Stimulated activated naive CD8-positive, alpha-beta T cell treated with anti-CD3 and anti-CD28 coated beads, Interleukin-15, Interleukin-2, amounts not matched to agents 100 ng/mL and 50 ng/mL, for 24 hours (primary cell): ENCODE measurements around the gene SAP30BP.
"Not testable (repeated sequence)": the region's sequence is repeated elsewhere in the genome, so short reads cannot be mapped to it uniquely, and the experiment has no call there.

Source experiments
- H3K27ac Mint-ChIP-seq: one replicate; pipeline ENCODE4 v1.8.0; 2021; ENCODE audit warnings: mild to moderate bottlenecking, mixed read lengths
- H3K27me3 Mint-ChIP-seq: one replicate; pipeline ENCODE4 v1.8.0; 2021; ENCODE audit warnings: mixed read lengths
- H3K36me3 Mint-ChIP-seq: one replicate; pipeline ENCODE4 v1.8.0; 2021; ENCODE audit warnings: low read depth, mixed read lengths
- H3K4me1 Mint-ChIP-seq: one replicate; pipeline ENCODE4 v1.8.0; 2021; ENCODE audit warnings: low read depth, mixed read lengths
- H3K4me3 Mint-ChIP-seq: one replicate; pipeline ENCODE4 v1.8.0; 2021; ENCODE audit warnings: mild to moderate bottlenecking, mixed read lengths
- H3K9me3 Mint-ChIP-seq: one replicate; pipeline ENCODE4 v1.8.0; 2021; ENCODE audit warnings: mixed read lengths

SAP30BP gene

DNA sequence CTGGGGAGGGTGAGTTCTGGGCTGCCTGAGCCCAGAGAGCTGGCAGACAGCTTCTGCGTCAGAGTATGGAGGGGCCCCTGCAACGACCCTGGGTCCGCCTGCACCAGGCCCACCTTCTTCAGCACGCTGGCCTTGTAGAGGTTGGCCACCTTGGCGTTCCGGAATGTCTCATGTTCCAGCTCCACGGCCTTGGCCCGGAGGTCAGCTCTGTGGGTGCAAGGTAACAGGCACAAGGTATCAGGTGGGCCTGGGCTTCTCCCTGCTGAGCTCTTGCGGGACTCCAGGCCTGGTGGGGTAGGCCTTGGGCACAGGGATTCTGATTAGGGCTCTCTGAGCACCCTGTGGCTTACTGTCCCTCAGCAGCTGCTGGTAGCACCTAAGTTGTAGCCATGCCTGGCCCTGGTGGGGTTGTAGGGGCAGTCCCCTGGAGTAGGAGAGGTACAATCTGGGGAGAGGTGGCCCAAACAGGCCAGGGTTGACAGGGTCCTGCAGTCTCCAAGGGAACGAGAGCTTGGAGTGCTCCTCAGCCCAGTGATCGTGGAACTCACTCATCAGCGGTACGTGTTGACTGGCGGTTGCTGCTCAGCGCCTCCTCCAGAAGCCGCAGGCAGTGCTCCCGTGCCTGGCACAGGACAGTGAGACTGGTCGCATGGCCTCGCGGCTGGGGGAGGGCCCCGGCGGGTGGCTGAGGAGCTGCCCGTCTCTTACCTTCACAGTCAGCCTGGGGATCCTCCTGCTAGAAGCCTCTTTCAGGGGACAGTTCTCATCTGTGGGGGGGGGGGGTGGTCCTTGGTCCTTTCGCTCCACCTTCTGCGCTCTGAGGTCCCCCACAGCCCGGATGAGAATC lies 36.8 kb upstream of the SAP30BP start:
- Mint-ChIP-seq H3K27me3 (no peaks in the 10 kb centered on the region), H3K9me3 (no peaks in the 10 kb centered on the region), H3K36me3 (no peaks in the 10 kb centered on the region), H3K4me1 (peaks cover 4% of the 10 kb centered on the region), H3K27ac (no peak overlapping the region), H3K4me3 (no peak overlapping the region)

DNA sequence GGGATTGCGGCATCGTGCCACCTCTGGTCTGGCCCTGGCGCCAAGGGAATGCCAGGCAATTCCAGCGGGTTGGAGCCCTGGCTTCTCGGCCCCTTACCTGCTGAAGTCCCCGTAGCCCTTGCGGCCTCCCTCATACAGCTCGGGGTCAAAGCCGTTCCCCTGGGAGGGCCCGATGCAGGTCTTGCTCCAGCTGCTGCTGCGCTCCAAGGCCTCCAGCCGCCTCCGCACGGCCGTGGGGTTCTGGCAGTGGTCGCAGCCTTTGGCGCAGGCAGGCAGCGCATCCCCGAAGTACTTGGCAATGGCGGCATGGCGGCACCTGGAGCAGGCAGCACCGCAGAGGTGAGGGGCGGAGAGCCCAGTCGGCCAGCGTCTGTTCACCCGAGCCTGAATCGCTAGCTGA lies 35.8 kb upstream of the SAP30BP start:
- no peaks in the 10 kb centered on the region for H3K36me3 Mint-ChIP-seq
- H3K4me1 Mint-ChIP-seq: peaks cover 4% of the 10 kb centered on the region
- H3K27me3 Mint-ChIP-seq: no peaks in the 10 kb centered on the region
- H3K4me3 Mint-ChIP-seq: no peak overlapping the region
- H3K27ac Mint-ChIP-seq: no peak overlapping the region
- no peaks in the 10 kb centered on the region for H3K9me3 Mint-ChIP-seq

DNA sequence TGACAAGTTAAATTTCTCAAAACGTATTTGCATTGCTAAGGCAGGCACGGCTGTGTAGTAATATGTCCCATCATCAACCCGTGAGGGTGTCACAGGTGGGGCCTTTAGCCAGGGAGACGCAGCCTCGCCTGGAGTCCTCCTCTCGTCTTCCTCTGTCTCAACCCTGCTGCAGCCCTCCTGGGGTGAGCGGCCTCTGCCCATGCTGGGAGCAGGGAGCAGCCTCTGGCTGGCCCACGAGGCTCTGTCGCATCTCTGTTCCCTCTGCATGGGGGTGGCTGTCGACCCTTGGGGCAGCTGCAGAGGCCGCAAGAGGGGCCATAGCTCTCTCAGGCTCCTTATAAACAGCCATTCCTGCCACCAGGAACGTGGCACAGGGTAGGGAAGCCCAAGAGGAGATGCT lies 34.7 kb upstream of the SAP30BP start:
- no peak overlapping the region for H3K4me3 Mint-ChIP-seq
- H3K4me1 Mint-ChIP-seq: peaks cover 4% of the 10 kb centered on the region
- no peaks in the 10 kb centered on the region for H3K27me3 Mint-ChIP-seq
- no peaks in the 10 kb centered on the region for H3K36me3 Mint-ChIP-seq
- H3K9me3 Mint-ChIP-seq: no peaks in the 10 kb centered on the region
- no peak overlapping the region for H3K27ac Mint-ChIP-seq

DNA sequence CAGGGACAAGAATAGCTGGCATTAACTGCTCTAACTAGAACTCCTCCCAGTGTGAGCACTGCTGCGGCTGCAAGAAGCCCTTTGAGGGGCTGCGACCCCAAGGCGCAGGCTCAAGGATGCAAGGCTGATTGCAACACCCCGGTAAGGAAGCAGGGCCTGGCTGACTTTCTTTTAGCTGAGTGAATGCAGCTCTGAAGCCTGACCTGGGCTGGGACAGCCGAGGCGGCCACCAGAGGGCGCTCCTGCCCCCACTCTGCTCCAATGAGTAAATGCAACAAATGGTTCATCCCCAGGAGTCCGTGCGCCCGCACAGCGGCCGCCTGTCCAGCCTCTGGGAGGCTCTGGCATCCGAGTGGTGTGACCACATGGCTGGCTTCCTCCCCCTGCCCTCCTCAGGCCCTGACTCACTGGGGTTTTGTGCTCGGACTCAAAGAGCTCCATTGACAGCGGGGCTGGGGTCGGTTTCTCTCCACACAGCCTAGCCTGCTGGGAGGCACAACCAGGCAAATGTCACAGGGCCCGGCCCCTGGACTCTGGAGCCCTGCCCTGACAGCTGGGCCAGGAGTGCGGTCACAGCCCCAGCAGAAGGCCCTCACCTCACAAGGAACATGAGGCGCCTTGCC lies 34.2 kb upstream of the SAP30BP start, which contains the start of gene SMIM5:
TSS of gene SMIM5 (plus strand) at position 572 of the 623 bp plus-strand sequence. CDS start 6,768 bp downstream, outside the sequence.
- no peaks in the 10 kb centered on the region for H3K36me3 Mint-ChIP-seq
- H3K27ac Mint-ChIP-seq: no peak within 1 kb of the TSS
- peaks cover 4% of the 10 kb centered on the region for H3K4me1 Mint-ChIP-seq
- H3K27me3 Mint-ChIP-seq: no peaks in the 10 kb centered on the region
- H3K4me3 Mint-ChIP-seq: no peak within 1 kb of the TSS
- H3K9me3 Mint-ChIP-seq: no peaks in the 10 kb centered on the region

DNA sequence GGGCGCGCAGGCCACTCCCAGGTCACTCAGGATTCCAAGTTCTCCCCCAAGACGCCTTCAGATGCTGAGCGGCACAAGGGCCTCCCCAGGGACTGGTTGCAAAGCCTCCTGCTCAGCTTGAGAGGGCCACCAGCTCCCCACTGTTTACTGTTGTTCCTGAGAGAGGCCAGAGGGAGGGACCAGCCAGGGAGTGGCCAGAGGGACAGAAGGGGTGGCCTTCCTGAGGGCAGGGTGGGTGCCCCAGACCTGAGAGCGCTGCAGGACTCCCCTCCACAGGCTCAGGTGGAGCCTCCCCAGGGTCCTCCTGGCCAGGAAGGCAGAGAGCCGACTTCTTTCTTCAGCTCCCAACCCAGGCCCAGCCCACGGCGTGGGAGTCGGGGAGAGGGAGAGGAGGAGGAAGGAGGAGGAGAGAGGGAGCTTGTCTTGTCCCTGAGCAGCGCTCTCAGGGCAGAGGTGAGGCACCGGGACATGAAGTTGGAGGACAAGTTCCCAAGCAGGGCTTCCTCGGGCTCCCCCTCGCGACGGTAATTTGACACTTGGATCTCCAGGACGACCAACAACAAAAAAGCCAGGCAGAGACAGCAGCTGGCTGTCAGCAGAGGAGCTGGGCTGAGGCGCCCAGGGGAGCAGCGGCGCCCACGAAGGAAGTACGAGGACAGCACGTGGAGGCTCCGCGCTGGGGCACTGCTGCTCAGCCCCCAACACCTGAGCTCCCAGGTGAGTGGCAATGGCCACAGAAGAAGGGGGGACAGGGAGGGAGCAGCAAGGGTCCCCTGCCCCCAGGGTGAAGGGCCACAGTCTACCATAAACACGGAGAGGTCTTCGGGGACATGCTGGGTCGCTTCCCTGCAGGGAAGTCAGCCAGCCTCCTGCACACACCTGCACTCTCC lies 33.4 kb upstream of the SAP30BP start:
- Mint-ChIP-seq H3K9me3 (no peaks in the 10 kb centered on the region), H3K4me3 (no peak overlapping the region), H3K27me3 (no peaks in the 10 kb centered on the region), H3K36me3 (no peaks in the 10 kb centered on the region), H3K4me1 (peaks cover 4% of the 10 kb centered on the region), H3K27ac (no peak overlapping the region)

DNA sequence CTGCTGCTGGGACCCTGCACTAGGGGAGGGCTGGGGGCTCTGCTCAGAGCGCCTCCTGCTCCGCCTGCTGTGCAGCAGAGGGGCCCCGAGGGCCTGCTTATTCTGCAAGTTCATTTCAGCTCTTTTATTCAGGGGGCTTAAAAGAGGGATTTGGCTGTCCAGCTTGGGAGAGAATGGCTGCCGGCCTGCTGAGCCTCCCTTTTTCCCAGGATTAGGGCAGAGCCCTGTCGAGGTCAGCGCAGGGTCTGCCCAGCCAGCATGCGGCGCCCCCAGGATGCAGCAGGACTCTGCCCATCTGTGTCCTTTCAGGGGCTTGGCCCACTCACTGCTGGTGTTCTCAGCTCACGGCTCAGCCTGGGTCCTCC lies 32.8 kb upstream of the SAP30BP start:
- Mint-ChIP-seq H3K27ac (no peak overlapping the region), H3K9me3 (no peaks in the 10 kb centered on the region), H3K4me1 (peaks cover 4% of the 10 kb centered on the region), H3K4me3 (no peak overlapping the region), H3K36me3 (no peaks in the 10 kb centered on the region), H3K27me3 (no peaks in the 10 kb centered on the region)

DNA sequence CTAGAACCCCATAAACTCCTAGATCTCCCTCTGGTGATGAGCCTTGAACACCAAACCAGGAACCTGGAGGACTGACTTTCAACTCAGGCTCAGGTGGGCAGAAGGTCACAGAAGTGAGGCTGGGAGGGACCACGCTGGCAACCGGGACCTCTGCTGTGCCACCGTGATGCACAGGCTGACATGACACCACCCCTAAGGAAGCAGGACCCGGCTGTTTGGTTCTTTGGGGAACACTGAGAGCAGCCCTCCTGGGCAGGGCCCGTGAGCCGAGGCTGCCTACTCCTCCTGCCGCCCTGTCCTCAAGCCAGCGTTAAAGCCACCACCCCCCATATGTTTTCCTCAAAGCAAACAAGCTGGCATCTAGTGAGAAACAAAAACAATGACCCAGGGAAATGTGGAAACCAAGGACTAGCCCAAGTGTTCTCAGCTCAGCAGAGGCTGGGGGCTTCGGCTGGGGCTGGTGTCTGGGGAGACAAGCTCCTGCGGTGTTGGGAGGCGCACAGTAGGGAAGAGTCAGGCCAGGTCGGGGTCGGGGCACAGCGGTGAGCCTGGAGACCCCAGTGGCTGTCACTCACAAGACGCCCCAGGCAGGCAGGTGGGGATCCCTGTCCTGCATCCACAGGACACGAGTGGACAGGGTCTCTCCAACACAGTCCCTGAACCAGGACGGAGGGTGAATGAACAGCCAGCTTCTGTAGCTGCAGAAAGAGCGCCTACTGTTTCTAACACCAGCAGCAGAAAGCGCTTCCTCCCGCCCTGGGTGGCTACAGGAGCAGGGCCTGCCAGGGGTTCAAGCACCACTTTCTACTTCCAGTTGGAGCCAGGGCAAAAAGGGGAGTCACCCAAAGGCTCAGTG lies 32.2 kb upstream of the SAP30BP start:
- no peaks in the 10 kb centered on the region for H3K27me3 Mint-ChIP-seq
- no peaks in the 10 kb centered on the region for H3K9me3 Mint-ChIP-seq
- H3K4me1 Mint-ChIP-seq: peaks cover 4% of the 10 kb centered on the region
- no peak overlapping the region for H3K27ac Mint-ChIP-seq
- H3K4me3 Mint-ChIP-seq: no peak overlapping the region
- no peaks in the 10 kb centered on the region for H3K36me3 Mint-ChIP-seq

DNA sequence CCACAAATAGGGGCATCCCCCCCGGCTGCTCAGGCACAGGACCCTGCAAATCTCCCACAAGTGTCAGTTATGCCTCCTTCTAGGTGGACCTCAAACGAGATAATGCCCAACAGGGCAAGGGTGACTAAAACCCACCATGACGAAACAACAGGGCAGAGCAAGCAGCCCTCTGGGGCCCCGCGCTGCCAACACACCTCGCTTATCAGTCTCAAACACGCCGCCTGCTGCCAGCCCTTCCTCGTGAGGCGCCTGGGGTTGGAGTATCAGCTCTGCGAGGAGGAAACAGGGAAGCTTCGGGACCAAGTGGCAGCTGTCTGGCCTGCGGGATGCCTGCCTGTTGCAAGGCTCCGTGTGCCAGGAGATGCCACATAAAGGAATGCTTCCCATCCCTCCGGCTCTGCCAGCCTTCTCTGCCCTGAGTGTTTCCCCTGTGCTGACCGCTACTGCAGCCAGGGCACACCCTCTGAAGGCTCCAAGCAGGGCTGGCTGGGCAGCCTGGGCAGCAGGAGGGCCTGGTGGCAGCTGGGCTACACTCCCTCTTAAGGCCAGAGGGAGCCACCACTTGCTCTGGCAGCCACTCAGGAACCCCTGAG lies 31.4 kb upstream of the SAP30BP start:
- H3K36me3 Mint-ChIP-seq: no peaks in the 10 kb centered on the region
- no peaks in the 10 kb centered on the region for H3K9me3 Mint-ChIP-seq
- no peaks in the 10 kb centered on the region for H3K27me3 Mint-ChIP-seq
- H3K4me3 Mint-ChIP-seq: no peak overlapping the region
- H3K27ac Mint-ChIP-seq: no peak overlapping the region
- peaks cover 4% of the 10 kb centered on the region for H3K4me1 Mint-ChIP-seq

DNA sequence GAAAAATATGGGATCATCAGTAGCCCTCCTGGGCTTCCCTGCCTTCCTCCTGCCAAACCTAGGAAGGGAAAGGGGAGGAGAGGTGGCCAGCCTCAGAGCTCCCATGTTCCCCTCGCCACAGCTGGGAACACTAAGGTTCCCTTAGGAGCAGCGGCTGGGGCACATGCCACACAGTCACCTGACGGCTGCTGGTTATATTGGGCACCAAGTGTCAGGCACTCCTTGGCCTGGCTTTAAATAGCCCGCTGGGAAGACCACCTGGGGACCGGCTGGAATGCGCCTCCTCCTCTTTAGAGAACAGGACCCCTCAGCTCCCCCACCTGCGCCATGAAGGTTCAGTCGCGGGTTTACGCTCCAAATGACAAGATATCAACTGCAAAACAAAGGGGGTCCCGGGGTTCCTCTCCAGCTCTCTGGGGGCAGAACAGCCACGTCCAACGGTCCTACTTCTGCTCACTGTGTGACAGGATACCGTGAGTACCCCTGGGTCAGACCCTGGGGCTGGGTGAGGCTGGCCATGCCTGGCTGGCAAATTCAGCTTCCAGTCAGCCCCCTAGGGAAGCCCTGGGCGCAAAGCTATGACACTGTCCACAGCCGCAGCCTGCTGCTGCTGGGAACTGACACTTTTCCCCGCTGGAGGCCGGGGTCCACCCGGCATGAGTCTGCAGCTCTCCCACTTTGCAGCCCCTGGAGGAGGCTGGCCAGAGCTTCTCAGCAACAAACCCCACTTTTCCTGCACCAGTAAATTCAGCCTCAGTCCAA lies 30.6 kb upstream of the SAP30BP start:
- Mint-ChIP-seq H3K27me3 (no peaks in the 10 kb centered on the region), H3K4me3 (no peak overlapping the region)

DNA sequence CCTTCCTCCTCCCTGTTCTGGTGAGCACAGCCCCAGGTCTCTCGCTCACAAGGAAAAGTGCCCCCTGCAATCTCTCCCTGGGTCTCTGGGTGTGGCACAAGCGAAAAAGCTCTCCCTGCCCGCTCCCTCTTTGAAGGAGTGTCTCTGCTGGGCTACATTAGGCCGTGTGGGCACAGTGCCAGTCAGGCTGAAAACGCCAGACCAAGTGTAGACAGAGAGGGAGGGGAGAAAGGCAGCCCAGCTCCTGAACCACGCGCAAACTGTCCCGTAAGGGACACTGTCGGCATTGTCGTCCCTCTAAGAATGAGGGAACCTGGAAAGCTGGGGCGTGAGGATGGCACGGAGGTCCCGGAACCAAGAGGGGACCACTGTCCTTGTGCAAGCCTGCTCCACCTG lies 30.0 kb upstream of the SAP30BP start:
- H3K27me3 Mint-ChIP-seq: no peaks in the 10 kb centered on the region
- H3K9me3 Mint-ChIP-seq: no peaks in the 10 kb centered on the region
- H3K36me3 Mint-ChIP-seq: no peaks in the 10 kb centered on the region
- no peak overlapping the region for H3K4me3 Mint-ChIP-seq
- peaks cover 4% of the 10 kb centered on the region for H3K4me1 Mint-ChIP-seq
- no peak overlapping the region for H3K27ac Mint-ChIP-seq

More for the DNA sequence above, 30.6 kb upstream of the SAP30BP start:
- Mint-ChIP-seq H3K27ac (no peak overlapping the region), H3K36me3 (no peaks in the 10 kb centered on the region), H3K4me1 (peaks cover 4% of the 10 kb centered on the region), H3K9me3 (no peaks in the 10 kb centered on the region)

DNA sequence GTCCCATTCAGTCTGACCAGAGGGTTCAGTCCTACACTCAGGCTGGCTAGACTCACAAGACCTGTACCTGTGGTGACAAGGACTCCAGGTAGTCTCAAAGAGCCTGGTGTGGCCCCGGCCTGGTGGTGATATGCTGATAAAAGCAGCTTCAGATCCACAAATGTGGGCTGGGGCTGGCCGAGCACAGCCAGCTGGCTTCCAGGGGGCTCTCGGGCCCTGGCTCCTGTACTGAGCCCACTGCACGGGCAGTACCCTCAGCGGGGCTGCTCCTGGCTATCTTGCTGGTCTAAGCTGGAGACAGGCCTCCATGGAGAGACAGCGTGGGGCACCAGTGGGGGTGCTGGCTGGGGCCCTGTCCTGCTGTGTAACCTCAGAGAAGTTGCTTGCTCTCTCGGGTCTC lies 29.6 kb upstream of the SAP30BP start:
- H3K4me1 Mint-ChIP-seq: peaks cover 4% of the 10 kb centered on the region
- H3K4me3 Mint-ChIP-seq: no peak overlapping the region
- no peaks in the 10 kb centered on the region for H3K27me3 Mint-ChIP-seq
- H3K27ac Mint-ChIP-seq: no peak overlapping the region
- no peaks in the 10 kb centered on the region for H3K9me3 Mint-ChIP-seq
- no peaks in the 10 kb centered on the region for H3K36me3 Mint-ChIP-seq

DNA sequence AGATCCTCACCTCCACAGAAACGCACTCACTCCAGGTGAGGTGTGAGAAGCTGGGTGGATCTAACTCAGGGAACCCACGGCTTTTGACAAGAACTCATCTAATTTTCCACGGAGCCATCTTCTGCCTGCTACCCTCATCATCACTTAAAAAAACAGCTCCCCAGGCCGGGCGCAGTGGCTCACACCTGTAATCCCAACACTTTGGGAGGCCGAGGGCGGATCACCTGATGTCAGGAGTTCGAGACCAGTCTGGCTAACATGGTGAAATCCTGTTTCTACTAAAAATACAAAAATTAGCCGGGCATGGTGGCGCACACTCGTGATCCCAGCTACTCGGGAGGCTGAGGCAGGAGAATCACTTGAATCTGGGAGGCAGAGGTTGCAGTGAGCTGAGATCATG lies 29.1 kb upstream of the SAP30BP start:
- H3K9me3 Mint-ChIP-seq, H3K4me3 Mint-ChIP-seq, H3K4me1 Mint-ChIP-seq, H3K36me3 Mint-ChIP-seq, H3K27ac Mint-ChIP-seq, H3K27me3 Mint-ChIP-seq: not testable (repeated sequence)

DNA sequence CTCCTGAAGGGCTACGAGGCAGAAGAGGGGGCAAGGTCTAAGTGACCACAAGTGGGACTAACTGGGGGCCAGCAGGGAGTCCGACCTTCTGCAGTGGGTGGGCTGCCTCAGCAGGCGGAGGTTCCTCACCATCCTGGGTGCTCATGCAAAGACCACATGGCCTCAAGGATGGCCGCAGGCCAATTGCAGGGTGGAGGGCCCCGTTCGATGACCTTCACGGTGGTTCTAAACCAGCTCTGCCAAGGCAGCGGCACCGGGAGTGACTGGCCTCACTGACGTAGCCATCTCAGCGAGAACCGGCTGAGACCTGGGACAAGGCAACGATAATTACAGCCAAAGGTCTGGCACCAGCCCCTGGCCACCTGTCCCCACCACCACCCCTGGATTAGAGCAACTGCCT lies 28.2 kb upstream of the SAP30BP start:
- Mint-ChIP-seq H3K4me3 (no peak overlapping the region), H3K9me3 (no peaks in the 10 kb centered on the region), H3K4me1 (peaks cover 2% of the 10 kb centered on the region), H3K36me3 (no peaks in the 10 kb centered on the region), H3K27ac (no peak overlapping the region), H3K27me3 (no peaks in the 10 kb centered on the region)
